Stimulated activated CD8-positive, alpha-beta memory T cell treated with anti-CD3 and anti-CD28 coated beads, Interleukin-7, amount 100 ng/mL, for 24 hours (primary cell): ENCODE measurements around the gene DPP8.
"Not testable (repeated sequence)": the region's sequence is repeated elsewhere in the genome, so short reads cannot be mapped to it uniquely, and the experiment has no call there.

ENCODE experiments used
- DNase-seq: peaks from one replicate; pipeline ENCODE4 v3.0.0-alpha.2; 2020; ENCODE audit warnings: low read depth

Gene DPP8

GRCh38 chr15:65516997-65517865 lies at the start of gene DPP8:
TSS of gene DPP8 (minus strand) at chr15:65517689. CDS start at chr15:65512553, 5,136 bp downstream.
- peak; percentile 88 for DNase-seq

GRCh38 chr15:65561934-65562333 lies 44.4 kb upstream of the DPP8 start:
- no peak for DNase-seq

- no peak for DNase-seq
Measured at GRCh38 chr15:65559941-65560340, 42.5 kb upstream of the DPP8 start.

GRCh38 chr15:65558997-65559760 lies 41.7 kb upstream of the DPP8 start:
- no peak for DNase-seq

- no peak for DNase-seq
Measured at GRCh38 chr15:65558336-65558735, 40.8 kb upstream of the DPP8 start.

GRCh38 chr15:65556622-65557021 lies 39.1 kb upstream of the DPP8 start:
- no peak for DNase-seq

- no peak for DNase-seq
Measured at GRCh38 chr15:65553691-65554090, 36.2 kb upstream of the DPP8 start.

GRCh38 chr15:65552851-65553250 lies 35.4 kb upstream of the DPP8 start:
- not testable (repeated sequence) for DNase-seq

- DNase-seq, result no peak
Measured at GRCh38 chr15:65551183-65551582, 33.7 kb upstream of the DPP8 start.

GRCh38 chr15:65550681-65551098 lies 33.2 kb upstream of the DPP8 start:
- no peak for DNase-seq

GRCh38 chr15:65549288-65549687 lies 31.8 kb upstream of the DPP8 start:
- DNase-seq, result not testable (repeated sequence)

GRCh38 chr15:65547841-65548240 lies 30.4 kb upstream of the DPP8 start:
- no peak for DNase-seq

- DNase-seq, result no peak
Measured at GRCh38 chr15:65541231-65541820, 23.8 kb upstream of the DPP8 start.

GRCh38 chr15:65540314-65540713 lies 22.8 kb upstream of the DPP8 start:
- DNase-seq, result no peak

GRCh38 chr15:65535192-65535591 lies 17.7 kb upstream of the DPP8 start:
- DNase-seq, result no peak

GRCh38 chr15:65533057-65533756 lies 15.7 kb upstream of the DPP8 start:
- no peak for DNase-seq

- DNase-seq, result no peak
Measured at GRCh38 chr15:65532738-65533051, 15.2 kb upstream of the DPP8 start.

GRCh38 chr15:65530318-65531111 lies 13.0 kb upstream of the DPP8 start, which contains the start of gene HACD3:
TSS of gene HACD3 (plus strand) at chr15:65530463. CDS start at chr15:65530632, 169 bp downstream.
- peak; percentile 80 for DNase-seq

- no peak for DNase-seq
Measured at GRCh38 chr15:65529762-65530317, 12.4 kb upstream of the DPP8 start.

GRCh38 chr15:65528461-65529060 lies 11.1 kb upstream of the DPP8 start:
- no peak for DNase-seq

GRCh38 chr15:65525622-65526021 lies 8.1 kb upstream of the DPP8 start:
- DNase-seq, result no peak
